Activated CD4-positive, CD25-positive, alpha-beta regulatory T cell treated with anti-CD3 and anti-CD28 coated beads, Interleukin-2, amount 50 U/mL, for 16 hours (primary cell): Measurements from ENCODE around the gene MAP2K5.

ENCODE experiments used
- DNase-seq: peaks from one replicate; pipeline ENCODE4 v3.0.0-alpha.2; 2020; ENCODE audit warnings: low read depth, low spot score

MAP2K5 gene

DNA sequence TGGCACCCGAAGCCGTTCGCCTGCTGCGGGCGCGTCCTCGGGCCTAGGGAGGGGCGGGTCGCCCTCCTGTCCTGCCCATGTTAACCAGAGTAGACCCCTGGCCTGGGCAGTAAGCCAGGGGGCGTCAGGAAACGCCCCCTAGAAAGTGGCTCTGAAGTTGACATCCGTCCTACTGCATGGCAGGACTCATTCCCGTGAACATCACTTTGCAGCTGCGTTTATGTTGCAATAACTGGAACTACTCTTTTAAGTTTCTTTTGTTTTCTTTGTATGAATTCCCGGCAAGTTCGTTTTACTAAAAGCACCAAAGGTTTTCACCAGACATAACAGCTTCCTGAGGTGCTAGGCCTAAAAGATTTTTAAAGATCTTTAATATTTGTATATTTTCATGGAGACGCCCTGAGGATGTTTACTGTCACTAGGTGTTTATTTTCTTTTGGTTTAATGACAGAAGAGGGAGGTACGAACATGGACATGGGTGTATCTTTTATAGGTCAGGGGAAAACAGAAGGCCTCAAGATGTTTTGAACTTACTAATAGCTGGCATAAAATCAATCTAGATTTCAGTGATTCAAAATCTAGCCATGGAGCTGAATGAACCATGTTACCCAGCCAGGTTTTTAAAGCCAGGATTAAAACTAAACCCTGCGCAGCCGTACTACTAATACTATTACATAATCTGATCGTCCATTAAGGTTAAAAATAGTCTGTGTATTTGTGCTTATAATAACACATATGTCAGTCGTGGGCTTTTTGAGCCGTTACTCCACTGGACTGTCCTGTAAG, 20.5 kb upstream of the MAP2K5 start:
- no peak for DNase-seq

DNA sequence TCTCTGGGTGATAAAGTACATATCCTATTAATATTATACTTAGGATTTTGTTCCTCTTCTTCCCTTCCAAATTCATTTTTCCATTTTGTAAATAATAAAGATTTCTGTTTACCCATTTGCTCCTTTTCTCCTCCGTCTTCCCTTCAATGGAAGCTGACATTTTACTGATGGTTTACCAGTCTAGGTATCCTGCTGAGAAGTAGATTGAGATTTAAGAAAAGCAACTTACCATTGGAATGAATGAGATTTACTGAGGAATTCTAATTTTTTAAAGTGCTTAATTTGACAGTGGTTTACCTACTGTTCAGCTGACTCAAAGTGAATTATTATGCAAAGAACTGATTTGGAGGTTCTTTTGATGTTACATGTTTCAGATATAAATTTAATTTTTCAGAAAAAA, 19.2 kb upstream of the MAP2K5 start:
- DNase-seq, result no peak

DNA sequence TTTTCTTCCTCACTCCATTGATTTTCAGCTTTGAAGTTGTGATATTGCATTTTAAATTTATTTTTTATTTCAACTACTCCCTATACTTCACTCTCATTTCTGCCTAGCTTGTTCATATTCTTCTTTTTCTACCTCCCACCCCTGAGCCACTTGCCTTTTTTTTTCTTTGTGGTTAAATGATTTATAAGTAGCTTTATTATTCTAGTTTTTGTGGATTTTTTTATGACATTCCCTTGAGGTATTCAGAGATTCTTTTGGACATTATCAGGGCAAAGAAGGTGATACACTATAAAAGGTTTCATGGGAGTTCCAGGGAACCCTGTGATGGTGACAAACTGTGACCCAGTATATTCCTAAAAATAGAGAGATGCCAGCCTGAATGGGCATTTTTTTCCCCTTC, 18.3 kb upstream of the MAP2K5 start:
- DNase-seq, result no peak

DNA sequence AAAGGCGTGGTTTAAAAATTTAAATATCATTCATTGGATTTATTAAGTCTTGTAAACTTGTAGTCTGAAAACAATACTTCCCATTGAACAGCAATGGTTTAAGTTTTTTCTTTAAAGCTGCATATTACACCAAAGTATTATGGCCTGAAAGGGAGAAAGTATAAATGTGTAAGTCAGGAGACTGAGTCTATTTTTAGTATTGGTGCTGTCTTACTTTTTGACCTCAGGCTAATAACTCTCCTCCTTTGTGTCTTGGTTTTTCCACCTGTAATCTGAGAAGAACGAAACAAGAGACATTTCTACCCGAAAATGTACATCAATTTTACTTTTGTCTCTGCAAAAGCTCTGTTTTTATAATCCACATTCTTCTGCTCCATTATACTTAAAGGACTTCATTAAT, 14.0 kb upstream of the MAP2K5 start:
- no peak for DNase-seq

DNA sequence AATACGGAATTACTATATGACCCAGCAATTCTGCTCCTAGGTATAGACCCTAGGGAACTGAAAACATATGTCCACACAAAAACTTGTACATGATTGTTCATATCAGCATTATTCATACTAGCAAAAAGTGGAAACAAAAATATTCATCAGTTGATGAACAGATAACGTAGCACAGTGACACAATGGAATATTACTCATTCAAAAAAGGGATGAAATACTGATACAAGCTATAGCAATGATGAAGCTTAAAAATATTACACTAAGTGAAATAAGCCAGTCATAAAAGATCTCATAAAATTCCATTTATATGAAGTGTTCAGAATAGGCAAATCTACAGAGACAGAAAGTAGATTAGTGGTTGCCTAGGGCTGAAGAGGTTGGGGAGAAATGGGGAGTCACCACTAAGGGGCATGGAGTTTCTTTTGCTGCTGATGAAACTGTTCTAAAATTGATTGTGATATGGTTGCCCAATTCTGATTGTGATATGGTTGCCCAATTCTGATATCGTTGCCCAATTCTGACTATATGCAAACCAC, 11.1 kb upstream of the MAP2K5 start:
- no peak for DNase-seq

DNA sequence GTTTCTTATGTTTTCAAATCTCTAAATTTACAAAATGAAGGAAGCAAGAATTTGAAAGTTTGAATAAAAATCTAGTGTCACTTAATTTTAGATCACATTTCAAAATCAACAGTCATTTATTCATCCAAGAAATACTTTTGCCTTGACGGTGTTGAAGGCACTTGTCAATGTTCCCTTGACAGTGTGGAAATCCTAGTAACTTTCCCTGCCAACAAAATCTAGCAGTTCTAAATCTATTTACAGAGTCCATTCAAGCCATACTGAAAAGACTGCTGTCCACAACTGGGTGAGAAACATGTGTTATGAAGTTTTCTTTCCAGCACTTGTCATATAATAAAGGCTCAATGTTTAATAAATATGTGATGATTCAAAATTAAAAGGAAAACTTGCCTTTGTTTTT, 8.6 kb upstream of the MAP2K5 start:
- DNase-seq, result no peak

DNA sequence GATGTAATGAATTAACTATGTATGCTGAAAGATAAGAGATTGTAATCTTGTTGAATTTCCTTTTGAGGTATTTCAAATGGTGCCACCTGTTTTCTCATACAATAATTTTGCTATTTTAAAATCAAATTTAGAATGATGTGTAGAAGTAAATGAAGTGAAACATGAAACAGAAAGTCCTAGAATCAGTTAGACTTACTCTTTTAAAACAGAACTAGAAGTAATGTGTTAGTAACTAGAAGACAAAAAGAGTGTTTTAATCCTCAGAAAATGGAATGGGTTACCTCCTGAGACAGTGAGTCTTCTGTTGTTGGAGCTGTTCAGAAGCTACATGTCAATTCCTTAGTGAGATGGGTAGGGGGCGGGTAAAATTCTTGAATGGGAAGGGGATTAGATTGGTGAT, 8.1 kb upstream of the MAP2K5 start:
- DNase-seq, result no peak

DNA sequence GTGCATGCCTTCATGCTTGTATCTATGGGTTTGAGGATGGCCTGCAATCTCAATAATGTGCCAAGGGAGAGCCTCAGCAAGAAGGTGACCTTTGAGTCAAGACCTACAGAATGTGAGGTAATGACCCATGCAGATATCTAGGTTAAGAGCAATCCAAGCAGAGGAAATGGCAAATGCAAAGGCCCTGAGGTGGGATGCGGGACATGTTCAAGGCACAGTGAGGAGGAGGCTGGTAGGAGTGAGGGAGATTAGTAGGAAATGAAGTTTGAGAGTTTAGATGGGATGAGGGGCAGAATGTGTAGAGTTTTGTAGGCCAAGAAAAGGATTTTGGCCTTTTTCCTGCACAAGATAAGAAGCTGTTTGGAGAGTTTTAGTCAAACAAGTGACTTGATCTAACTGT, 4.7 kb upstream of the MAP2K5 start:
- no peak for DNase-seq

DNA sequence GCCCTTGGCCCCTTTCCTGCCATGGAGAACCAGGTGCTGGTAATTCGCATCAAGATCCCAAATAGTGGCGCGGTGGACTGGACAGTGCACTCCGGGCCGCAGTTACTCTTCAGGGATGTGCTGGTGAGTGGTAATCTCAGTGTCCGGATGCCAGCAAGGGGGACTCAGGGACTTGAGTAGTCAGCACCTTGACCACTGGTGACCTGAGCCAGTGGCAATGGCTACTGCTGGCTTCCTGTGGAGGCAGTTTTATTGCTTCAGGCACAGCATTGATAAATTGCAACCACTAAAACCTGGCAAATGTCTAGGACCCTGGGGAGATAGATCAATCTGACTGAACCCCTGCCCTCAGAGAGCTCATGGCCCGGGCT, 830 bp downstream of the MAP2K5 start:
- no peak for DNase-seq

DNA sequence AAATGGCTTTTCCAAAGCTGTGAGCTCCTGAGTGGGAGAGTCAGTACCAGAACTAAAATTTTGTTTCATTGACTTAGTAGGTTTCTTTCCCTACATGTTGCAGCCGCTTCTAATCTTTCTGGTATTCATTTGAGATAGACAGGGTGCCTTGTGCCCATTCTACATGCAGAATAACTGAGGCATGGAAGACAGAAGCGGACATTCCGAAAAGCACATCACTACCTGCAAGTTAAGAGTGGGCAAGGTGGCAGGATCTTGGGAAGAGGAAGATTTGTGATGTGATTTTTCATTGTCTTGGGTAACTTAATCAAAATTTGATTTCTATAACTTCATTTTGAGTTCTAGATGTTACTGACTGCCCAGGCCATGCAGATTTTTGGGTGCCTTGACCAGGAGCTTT, 2.0 kb downstream of the MAP2K5 start:
- DNase-seq, result no peak

DNA sequence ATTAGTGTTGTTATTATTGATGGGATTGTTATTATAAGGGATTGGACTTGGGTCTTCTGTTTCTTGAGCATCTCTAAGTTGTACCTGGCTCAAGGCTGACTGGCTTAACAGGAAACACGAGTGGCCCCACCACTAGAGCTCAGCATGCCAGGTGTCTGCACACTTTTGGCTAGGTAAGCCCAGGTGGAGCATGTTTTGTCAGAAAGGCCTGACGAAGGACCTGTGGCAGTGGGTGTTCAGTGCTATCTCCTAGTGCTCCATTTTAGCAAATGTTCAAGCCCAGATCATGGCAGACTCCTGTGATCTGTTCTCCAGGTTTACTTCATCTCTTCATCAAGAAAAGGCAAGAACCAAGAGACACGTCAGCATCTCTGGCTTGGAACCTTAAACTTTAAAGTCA, 3.4 kb downstream of the MAP2K5 start:
- no peak for DNase-seq

DNA sequence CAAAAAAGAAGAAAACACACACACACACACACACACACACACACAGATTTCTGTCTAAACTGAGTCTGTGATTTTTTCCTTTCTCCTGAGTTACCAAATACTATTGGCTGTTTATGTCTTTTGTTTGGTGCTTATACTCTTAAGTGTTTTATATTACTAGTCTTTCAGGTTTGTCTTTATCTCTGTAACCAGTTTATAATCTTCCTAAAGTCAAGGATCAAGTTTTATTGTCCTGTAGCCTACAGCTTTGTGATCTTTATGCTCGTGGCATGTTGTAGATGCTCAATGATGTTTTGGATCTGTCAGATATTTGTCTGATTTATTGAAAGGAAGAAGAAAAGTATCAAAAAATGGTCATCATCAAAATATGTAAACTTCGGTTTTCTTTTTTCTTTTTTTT, 4.6 kb downstream of the MAP2K5 start:
- DNase-seq, result no peak

DNA sequence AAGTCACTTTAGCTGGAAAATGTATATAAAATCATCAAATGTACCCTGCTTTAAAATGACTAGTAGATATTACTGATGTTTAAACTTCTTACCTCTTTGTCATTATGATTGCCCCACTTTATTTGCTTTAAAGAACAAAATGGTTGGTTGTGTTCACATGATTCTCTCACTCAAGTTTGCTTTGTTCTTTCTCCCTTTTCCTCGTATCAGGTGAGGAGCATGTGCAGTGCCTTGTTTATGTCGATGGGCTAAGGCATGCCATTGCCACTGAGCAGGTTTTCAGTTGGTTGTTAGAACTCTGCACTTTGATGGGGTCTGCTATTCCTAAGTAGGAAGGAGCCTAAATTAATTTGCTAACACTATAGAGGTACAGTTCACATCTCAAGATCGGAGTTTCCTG, 5.3 kb downstream of the MAP2K5 start:
- DNase-seq, result no peak

DNA sequence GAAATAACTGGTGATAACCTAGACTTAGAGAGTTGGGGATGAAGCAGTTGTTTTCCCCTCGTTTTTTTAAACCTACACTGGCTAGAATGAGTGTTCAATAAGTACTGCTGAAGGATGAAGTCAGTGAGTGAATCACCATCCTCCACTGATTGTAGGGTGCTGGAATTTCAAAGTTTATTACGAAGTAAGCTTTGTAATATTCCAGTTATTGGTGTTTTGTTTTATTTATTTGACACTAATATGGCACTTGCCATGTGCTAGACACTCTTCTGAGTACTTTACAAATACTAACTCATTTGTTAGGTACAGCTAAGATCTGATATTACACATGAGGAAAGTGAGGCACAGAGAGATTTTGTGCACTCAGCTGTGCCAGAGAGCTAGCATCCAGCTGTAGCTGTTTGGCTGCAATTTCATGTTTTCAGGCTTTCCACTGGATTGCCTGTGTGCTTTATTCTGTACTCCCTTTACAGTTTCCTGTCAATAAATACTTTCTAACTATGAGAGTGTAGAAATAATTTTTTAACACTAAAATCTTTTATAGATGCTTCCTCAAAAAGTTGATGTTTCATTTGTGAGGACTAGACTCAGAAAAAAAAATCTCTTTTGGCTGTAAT, 5.8 kb downstream of the MAP2K5 start:
- no peak for DNase-seq

DNA sequence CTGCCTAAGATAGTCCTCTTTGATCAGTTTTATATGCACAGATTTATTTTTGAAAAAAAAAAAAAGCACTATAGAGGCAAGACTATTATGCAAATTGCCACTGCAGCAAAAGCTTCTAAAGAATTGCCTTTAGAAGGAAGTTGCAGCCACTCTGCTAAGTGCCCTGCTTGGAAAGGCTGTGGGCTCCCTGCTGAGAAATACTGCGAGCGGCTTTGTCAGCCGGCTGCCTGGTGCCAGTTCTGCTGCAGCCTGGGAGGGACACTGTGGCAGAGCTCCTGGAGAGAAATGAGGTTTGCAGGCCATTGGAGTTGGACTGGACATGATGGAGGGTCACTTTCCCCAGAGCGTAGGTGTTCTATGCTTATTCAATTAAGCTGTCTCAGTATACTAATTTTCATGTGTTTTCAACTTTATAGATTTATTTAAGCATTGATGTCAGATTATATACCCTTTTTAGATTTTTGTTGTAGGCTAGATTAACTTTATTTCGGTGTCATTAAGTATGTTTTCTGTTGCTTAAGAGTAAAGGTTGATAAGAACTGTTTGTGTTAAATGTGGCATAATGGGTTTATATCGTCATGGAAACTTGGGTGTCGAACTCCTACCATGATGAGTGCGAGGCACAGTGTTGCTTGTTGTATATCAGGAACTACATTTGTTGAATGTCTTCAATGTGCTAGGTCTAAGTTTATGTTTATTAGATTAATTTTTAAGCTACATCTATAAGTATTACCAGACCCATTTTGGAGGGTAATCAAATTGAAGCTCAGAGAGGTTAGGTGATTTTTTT, 6.6 kb downstream of the MAP2K5 start:
- no peak for DNase-seq

DNA sequence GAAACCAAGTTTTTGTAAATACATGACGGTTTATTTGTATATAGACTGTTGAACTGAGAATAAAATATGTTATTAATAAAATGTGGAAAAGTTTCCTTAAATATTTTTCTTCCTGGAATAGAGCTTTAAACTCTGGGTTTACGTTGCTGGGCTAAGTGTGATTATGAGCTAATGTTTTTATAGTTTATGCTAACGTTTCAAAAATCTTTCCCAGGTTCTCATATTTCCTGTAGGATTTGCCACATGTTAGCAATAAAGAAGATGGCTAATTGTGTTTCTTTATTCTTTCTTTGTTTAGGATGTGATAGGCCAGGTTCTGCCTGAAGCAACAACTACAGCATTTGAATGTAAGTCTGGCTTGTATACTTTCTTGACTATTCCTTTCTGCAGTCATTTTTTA, 7.2 kb downstream of the MAP2K5 start:
- no peak for DNase-seq

DNA sequence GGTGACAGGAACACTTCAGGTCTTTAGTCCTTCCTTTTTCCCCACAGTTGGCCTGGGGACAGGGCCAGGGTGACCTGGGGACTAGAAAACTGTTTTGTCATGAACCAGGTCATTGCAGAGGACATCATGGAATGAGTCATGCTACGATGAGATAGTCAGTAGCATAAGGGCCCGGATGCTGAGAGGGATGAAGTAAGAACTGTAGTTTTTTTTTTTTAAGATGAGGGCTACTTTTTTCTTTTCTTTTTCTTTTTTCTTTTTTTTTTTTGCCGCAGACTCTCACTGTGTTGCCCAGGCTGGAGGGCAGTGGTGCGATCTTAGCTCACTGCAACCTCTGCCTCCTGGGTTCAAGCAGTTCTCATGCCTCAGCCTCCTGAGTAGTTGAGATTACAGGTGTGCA, 8.0 kb downstream of the MAP2K5 start:
- DNase-seq, result no peak

DNA sequence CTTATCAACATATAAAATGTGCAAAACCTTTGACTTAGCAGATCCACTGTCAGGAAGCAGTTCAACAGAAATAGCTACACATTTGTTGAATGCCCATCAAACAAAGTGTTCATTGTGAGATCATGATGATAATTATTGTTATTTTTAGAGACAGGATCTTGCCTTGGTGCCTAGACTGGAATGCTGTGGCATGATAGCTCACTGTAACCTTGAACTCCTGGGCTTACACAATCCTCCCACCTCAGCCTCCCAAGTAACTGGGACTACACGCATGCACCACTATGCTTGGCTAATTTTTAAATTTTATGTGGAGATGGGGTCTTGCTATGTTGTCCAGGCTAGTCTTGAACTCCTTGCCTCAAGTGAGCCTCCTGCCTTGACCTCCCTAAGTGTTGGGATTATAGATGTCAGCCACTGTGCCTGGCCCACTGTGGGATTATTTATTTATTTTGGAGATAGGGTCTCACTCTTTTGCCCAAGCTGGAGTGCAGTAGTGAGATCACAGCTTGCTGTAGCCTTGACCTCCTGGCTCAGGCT, 8.8 kb downstream of the MAP2K5 start:
- no peak for DNase-seq

DNA sequence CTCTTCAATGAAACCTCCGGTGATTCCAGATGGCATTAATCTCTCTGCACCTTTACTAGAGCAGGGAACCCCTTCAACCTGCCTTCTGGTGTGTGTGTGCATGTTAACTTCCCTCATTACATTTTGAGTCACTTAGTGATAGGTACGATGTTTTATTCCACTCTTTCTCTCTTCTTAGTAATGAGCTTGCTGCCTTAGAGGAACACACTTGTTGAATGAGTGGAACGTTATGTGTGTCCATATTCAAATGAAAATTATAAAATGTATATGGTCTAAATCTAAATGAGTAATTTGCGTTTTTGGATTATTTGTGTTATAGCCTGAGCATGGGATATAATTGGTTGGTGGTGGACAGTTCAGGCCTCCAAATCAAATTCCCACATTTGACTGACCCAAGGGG, 12.1 kb downstream of the MAP2K5 start:
- DNase-seq, result no peak

DNA sequence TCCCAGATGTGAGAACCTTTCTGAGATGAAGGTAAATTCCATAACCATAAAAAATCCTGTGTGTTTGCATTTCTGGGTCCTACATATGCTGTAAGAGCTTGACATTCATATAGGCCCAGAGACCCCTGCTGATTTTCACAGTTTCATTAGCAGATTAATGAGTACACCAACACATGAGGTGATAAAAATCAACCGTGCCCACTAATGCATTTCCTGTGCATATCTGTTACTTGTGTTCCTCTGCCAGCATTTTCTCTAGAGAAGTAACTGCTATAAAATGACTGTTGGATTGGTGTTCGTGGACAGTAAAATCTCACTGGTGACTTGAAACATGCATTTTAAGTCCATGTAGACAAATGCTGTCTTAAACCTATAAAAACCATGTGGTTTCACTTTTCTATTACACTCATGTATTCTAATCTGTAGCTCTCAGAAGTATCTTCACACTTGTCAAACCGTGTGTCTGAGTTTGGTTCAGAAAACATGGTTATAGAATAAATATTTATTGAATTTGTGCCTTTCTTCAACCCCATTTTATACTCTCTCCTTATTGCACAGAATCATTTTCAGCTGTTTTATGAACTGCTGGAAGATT, 14.6 kb downstream of the MAP2K5 start:
- no peak for DNase-seq

DNA sequence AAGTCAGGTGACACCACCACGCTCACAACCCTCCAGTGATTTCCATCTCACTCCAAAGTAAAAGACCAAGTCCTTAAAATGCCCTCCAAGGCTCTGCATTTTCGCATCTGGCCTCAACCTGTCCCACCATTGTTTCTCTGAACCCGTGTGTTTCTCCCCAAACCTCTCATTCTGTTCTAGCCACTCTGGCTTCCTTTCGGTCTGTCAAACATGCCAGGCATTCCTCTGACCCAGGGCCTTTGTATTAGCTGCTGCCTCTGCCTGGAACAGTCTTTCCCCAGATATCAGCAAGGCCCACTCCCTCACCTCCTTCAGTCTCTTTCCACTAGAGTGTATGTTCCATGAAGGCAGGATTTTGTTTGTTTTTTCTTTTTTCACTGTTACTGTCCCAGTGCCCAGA, 16.0 kb downstream of the MAP2K5 start:
- no peak for DNase-seq

DNA sequence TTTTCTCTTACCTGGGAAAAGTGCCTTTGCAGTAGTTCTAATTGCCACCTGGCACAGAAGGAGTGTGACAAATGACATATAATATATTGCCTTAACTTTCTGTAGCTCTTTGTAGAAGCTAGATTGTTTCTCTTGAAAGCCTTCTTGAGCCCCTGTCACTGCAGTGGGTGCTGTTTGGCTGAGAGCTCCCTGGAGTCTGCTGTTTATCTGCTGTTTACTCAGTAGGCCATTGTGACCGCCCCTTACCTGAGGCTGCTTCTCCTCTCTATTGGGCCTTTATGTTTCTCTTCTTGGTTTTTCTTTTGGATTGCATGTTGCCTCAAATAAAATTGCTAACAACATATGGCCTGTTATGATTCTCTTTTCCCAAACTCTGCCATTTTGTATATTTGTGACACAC, 16.7 kb downstream of the MAP2K5 start:
- no peak for DNase-seq
